T47D (cell line): ENCODE data around the gene EP400.

Source experiments
- DNase-seq, 2 experiments: peaks; one replicate each; pipeline versions ENCODE4 v3.0.0 to v3.0.0-alpha.2; 2011 to 2012; ENCODE audit warnings: low read depth in 1 of 2, low spot score in 1 of 2
- JUND ChIP-seq: IDR thresholded peaks from 2 replicates; pipeline ENCODE4 v1.6.1; 2012; ENCODE audit warnings: low read depth
- in situ Hi-C: cut with HindIII; loops from 2 replicates; pipeline ENCODE4 v1.10.0; 2016; ENCODE audit warnings: low sequenced_read_pairs, low pct_unique_long_range_greater_than_20kb

The EP400 gene

GRCh38 chr12:131990980-131991305 lies 41.2 kb downstream of the EP400 start:
- no peak for DNase-seq
- no peak for TF ChIP-seq JUND
- in situ Hi-C loops, result no loop called here

DNA sequence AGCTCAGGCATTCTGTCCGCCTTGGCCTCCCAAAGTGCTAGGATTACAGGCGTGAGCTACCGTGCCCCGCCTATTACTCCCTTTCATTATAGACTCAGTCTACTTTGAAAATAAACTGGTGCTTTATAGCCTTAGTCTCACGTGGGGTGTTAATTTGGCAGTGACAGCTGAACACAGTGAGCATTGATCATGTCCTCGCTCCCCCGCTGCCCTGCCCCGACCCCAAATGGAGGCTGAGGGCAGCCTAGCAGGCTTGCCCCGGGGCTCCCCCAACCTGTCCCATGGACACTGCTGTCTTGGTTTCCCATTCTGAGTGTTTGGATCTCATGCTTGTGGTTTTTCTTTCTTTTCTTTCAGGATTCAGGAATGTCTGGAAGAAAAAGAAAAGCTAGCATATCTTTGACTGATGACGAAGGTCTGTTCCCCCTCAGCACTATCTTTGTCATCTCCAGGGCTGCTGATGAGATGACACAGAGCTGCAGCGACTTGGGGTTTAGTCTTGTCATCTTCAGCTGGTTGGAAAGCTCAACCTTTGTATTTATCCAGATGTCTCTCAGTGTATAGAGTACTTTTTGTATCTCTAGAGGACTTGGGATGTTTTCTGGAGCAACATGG lies 42.2 kb downstream of the EP400 start:
- TF ChIP-seq JUND, result no peak
- DNase-seq, result no peak
- in situ Hi-C loops, result no loop called here

DNA sequence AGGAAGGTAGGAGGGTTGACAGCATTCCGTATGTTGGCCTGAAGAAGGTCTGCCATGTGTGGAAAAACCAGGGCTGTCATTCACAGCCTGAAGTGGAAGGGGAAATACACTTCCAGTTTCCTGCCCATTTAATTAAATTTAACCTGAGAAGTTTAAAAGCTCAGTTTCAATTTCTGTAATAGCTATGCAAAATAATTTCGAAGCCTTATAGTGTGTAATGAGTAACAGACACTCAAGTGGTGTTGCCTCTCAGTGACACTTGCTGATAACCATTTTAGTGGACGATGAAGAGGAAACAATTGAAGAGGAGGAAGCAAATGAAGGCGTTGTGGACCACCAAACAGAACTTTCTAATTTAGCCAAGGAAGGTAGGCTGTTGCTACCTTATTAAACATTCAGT lies 44.8 kb downstream of the EP400 start:
- in situ Hi-C loops, result no loop called here
- no peak for DNase-seq
- no peak for TF ChIP-seq JUND

- in situ Hi-C loops, result no loop called here
- TF ChIP-seq JUND, result no peak
- DNase-seq, result no peak
Observed at GRCh38 chr12:132000286-132000872, 50.6 kb downstream of the EP400 start.

DNA sequence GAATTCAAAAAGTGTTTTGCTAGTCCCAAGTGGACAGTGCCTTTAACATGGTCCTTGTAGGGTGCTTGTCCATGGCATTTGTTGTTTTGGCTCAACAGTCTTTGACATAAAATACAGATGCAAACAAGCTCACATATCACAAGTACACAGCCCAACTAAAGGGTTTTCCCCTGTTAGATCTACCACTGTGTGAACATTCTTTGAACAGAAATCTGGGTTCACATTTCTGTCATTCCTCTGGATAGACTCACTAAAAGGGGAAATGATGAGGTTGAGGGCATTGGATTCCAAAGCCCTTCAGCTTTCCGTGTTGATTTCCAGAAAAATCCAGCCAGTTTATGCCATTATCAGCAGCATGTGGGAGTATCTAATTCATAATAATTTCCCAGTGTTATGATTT lies 54.1 kb downstream of the EP400 start:
- no peak for DNase-seq
- in situ Hi-C loops, result no loop called here
- TF ChIP-seq JUND, result no peak

- TF ChIP-seq JUND, result no peak
- DNase-seq, result no peak
- in situ Hi-C loops, result no loop called here
Observed at GRCh38 chr12:132004946-132005345, 55.2 kb downstream of the EP400 start.

GRCh38 chr12:132006056-132006680 lies 56.4 kb downstream of the EP400 start:
- TF ChIP-seq JUND, result no peak
- DNase-seq, result no peak
- in situ Hi-C loops, result no loop called here

GRCh38 chr12:132007041-132007440 lies 57.3 kb downstream of the EP400 start:
- DNase-seq, result no peak
- in situ Hi-C loops, result no loop called here
- no peak for TF ChIP-seq JUND

DNA sequence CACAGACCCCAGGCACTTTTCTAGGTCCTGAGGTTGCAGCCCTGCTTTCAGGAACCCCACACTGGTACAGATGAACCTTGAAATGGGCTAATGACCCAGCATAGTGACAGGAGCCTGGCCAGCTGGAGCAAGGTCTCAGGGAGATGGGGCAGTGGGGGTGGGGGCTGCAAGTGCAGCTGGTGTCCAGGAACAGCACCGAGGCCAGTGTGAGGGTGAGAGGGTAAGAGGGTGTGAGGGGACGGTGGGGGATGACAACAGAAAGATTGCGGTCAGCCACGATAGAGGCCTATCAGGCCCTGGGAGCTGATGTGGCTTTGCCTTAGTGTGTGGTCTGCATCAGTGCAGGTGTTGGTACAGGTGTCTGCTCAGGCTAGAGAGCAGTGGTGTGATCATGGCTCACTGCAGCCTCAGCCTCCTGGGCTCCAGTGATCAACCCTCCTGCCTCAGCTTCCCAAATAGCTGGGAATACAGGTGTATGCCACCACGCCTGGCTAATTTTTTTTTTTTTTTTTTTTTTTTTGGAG lies 59.7 kb downstream of the EP400 start:
- in situ Hi-C loops, result no loop called here
- no peak for DNase-seq
- TF ChIP-seq JUND, result no peak

DNA sequence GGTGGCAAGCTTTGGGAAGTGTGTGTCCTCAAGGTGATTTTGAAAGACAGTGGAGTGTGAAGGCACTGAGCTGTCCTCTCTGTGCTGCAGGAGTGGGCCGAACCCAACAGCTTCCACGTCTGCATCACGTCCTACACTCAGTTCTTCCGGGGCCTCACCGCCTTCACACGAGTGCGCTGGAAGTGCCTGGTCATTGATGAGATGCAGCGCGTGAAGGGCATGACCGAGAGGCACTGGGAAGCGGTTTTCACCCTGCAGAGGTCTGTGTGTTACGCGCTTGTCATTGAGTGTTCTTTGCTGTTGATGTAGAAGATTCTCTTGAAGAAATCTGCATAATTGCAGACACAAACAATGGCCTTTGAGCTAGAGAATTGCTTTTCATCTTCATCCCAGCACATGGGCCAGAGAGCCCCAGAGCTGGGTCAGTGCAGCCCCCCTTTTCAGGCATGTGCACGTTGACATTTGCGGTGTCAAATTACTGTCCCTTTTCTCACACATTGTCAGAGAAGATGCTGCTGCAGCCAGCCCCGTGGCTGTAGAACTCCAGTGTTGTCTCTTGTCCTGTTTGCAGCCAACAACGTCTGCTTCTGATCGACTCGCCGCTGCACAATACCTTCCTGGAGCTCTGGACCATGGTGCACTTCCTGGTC lies 63.3 kb downstream of the EP400 start:
- in situ Hi-C loops, result no loop called here
- DNase-seq, result no peak
- TF ChIP-seq JUND, result no peak

DNA sequence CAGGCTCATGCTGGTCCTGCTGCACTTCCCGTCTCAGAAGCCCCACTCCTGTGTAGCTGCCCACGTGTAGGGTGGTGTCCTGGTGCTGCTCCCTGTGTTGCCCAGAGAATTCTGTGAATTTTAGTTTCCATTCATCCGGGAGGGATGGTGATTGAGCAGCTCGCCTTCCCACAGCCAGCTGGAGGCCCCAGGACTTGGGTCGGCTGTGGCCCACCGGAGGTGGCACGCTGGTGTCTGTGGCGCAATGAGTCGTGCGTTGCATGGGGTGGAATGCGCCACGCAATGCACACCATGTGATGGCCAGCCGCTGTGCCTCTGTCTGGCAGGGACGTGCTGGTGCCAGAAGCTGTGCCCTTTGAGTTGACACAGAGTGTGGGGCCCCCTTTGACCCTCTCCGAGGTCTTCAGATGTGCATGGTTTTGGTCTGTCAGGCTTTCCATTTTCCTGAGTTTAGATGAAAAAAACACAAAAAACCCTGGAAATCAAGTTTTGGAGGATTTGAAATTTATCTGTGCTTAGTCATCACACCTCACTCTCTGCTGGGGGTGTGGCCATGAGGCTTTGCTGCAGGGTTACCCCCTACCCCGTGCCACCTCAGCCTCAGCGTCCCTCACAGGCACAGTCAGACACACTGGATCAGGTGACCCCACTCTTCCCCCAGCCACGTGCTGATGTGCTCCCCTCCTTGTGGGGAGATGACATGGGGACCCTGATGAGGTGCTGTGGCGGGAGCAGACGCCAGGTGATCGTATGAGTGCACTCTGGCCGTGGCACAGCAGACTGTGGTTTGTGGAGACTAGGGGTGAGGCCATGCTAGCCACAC lies 64.6 kb downstream of the EP400 start:
- TF ChIP-seq JUND, result no peak
- in situ Hi-C loops, result no loop called here
- DNase-seq, result no peak

GRCh38 chr12:132014915-132015280 lies 65.2 kb downstream of the EP400 start:
- TF ChIP-seq JUND, result no peak
- in situ Hi-C loops, result no loop called here
- DNase-seq, result peak in 1 of 2 experiments; percentile 15
